Mucosa of stomach (tissue), 1 donor: ENCODE data around the gene PNISR.

Experiments
- H3K27me3 ChIP-seq: one replicate; pipeline ENCODE4 v1.7.0; 2013; ENCODE audit warnings: mild to moderate bottlenecking, low read length; ENCODE audit not compliant: control insufficient read depth, insufficient read depth
- H3K36me3 ChIP-seq: one replicate; pipeline ENCODE4 v1.7.0; 2013; ENCODE audit warnings: low read length; ENCODE audit not compliant: control insufficient read depth, insufficient read depth
- H3K4me1 ChIP-seq: one replicate; pipeline ENCODE4 v1.7.0; 2013; ENCODE audit warnings: mild to moderate bottlenecking, low read length; ENCODE audit not compliant: control insufficient read depth, insufficient read depth
- H3K4me3 ChIP-seq: one replicate; pipeline ENCODE4 v1.7.0; 2013; ENCODE audit warnings: low read length
- H3K9ac ChIP-seq: one replicate; pipeline ENCODE4 v1.7.0; 2013; ENCODE audit warnings: mild to moderate bottlenecking, low read length, moderate library complexity
- H3K9me3 ChIP-seq: one replicate; pipeline ENCODE4 v1.7.0; 2013; ENCODE audit warnings: mild to moderate bottlenecking, low read length, moderate library complexity; ENCODE audit not compliant: control insufficient read depth
- donor health status: Pancreatic carcinoma.

Gene PNISR

GRCh38 chr6:99393698-99394531, 31.2 kb downstream of the PNISR start, which contains the start of gene COQ3:
TSS of gene COQ3 (minus strand) at chr6:99394195. CDS start at chr6:99394179, 16 bp downstream.
- Histone ChIP-seq H3K9ac (peak within 1 kb of the TSS; percentile 96), H3K36me3 (no peaks in the 10 kb centered on the region), H3K27me3 (no peaks in the 10 kb centered on the region), H3K4me3 (peak within 1 kb of the TSS; percentile 97), H3K9me3 (no peaks in the 10 kb centered on the region), H3K4me1 (no peaks in the 10 kb centered on the region)

GRCh38 chr6:99393366-99393697, 31.8 kb downstream of the PNISR start:
- peak overlapping the region; percentile 97 for H3K4me3 ChIP-seq
- H3K9ac ChIP-seq = peak overlapping the region; percentile 96
- no peaks in the 10 kb centered on the region for H3K27me3 ChIP-seq

GRCh38 chr6:99390896-99391295, 34.2 kb downstream of the PNISR start:
- Histone ChIP-seq H3K9me3 (no peaks in the 10 kb centered on the region), H3K36me3 (no peaks in the 10 kb centered on the region), H3K27me3 (no peaks in the 10 kb centered on the region), H3K9ac (no peak overlapping the region), H3K4me3 (no peak overlapping the region), H3K4me1 (no peaks in the 10 kb centered on the region)

More at GRCh38 chr6:99393366-99393697, 31.8 kb downstream of the PNISR start:
- Histone ChIP-seq H3K9me3 (no peaks in the 10 kb centered on the region), H3K36me3 (no peaks in the 10 kb centered on the region), H3K4me1 (no peaks in the 10 kb centered on the region)

- Histone ChIP-seq H3K4me1 (no peaks in the 10 kb centered on the region), H3K9ac (no peak overlapping the region), H3K36me3 (no peaks in the 10 kb centered on the region), H3K4me3 (no peak overlapping the region), H3K27me3 (no peaks in the 10 kb centered on the region), H3K9me3 (no peaks in the 10 kb centered on the region)
Measured at GRCh38 chr6:99384507-99384906, 40.6 kb downstream of the PNISR start.

GRCh38 chr6:99378636-99379035, 46.5 kb downstream of the PNISR start:
- H3K4me1 ChIP-seq = no peaks in the 10 kb centered on the region
- H3K27me3 ChIP-seq = no peaks in the 10 kb centered on the region
- H3K9me3 ChIP-seq = no peaks in the 10 kb centered on the region
- H3K9ac ChIP-seq = no peak overlapping the region
- no peaks in the 10 kb centered on the region for H3K36me3 ChIP-seq
- no peak overlapping the region for H3K4me3 ChIP-seq

- no peaks in the 10 kb centered on the region for H3K4me1 ChIP-seq
Measured at GRCh38 chr6:99369533-99369932, 55.6 kb downstream of the PNISR start.

GRCh38 chr6:99366852-99367251, 58.3 kb downstream of the PNISR start:
- Histone ChIP-seq H3K4me3 (no peak overlapping the region), H3K9me3 (no peaks in the 10 kb centered on the region), H3K9ac (no peak overlapping the region), H3K36me3 (no peaks in the 10 kb centered on the region), H3K4me1 (no peaks in the 10 kb centered on the region), H3K27me3 (no peaks in the 10 kb centered on the region)

More at GRCh38 chr6:99369533-99369932, 55.6 kb downstream of the PNISR start:
- no peaks in the 10 kb centered on the region for H3K9me3 ChIP-seq
- H3K9ac ChIP-seq = no peak overlapping the region
- no peaks in the 10 kb centered on the region for H3K27me3 ChIP-seq
- no peak overlapping the region for H3K4me3 ChIP-seq
- no peaks in the 10 kb centered on the region for H3K36me3 ChIP-seq

- H3K27me3 ChIP-seq = no peaks in the 10 kb centered on the region
- H3K9me3 ChIP-seq = no peaks in the 10 kb centered on the region
- H3K9ac ChIP-seq = no peak overlapping the region
- H3K4me3 ChIP-seq = no peak overlapping the region
- H3K36me3 ChIP-seq = no peaks in the 10 kb centered on the region
- H3K4me1 ChIP-seq = no peaks in the 10 kb centered on the region
Measured at GRCh38 chr6:99364026-99364425, 61.1 kb downstream of the PNISR start.

GRCh38 chr6:99362678-99363268, 62.3 kb downstream of the PNISR start:
- H3K9ac ChIP-seq = no peak overlapping the region
- H3K36me3 ChIP-seq = no peaks in the 10 kb centered on the region
- H3K27me3 ChIP-seq = no peaks in the 10 kb centered on the region
- H3K4me3 ChIP-seq = no peak overlapping the region
- H3K9me3 ChIP-seq = no peaks in the 10 kb centered on the region
- H3K4me1 ChIP-seq = no peaks in the 10 kb centered on the region

GRCh38 chr6:99359800-99360199, 65.3 kb downstream of the PNISR start:
- Histone ChIP-seq H3K9ac (no peak overlapping the region), H3K36me3 (no peaks in the 10 kb centered on the region), H3K4me1 (no peaks in the 10 kb centered on the region), H3K4me3 (no peak overlapping the region), H3K9me3 (no peaks in the 10 kb centered on the region), H3K27me3 (peaks cover 3% of the 10 kb centered on the region)

GRCh38 chr6:99356641-99357040, 68.5 kb downstream of the PNISR start:
- Histone ChIP-seq H3K9ac (no peak overlapping the region), H3K4me3 (no peak overlapping the region), H3K27me3 (peaks cover 12% of the 10 kb centered on the region), H3K9me3 (no peaks in the 10 kb centered on the region), H3K4me1 (no peaks in the 10 kb centered on the region), H3K36me3 (no peaks in the 10 kb centered on the region)

- peaks cover 4% of the 10 kb centered on the region for H3K4me1 ChIP-seq
- H3K27me3 ChIP-seq = peaks cover 20% of the 10 kb centered on the region
Measured at GRCh38 chr6:99354983-99355382, 70.1 kb downstream of the PNISR start.

More at GRCh38 chr6:99354983-99355382, 70.1 kb downstream of the PNISR start:
- Histone ChIP-seq H3K9ac (no peak overlapping the region), H3K4me3 (no peak overlapping the region), H3K36me3 (no peaks in the 10 kb centered on the region), H3K9me3 (no peaks in the 10 kb centered on the region)
